Spinal cord (tissue), 10 donors: ENCODE data around the gene MYBPH. TPM values are rescaled to one million over a fixed set of nuclear protein-coding genes. Genes with fewer than 3 reads are reported as not detected.
A peak's percentile ranks its signal among the peaks of the same experiment; 100 is the strongest.

Experiments
- DNase-seq, 6 donors: peaks; one replicate each; pipeline versions ENCODE4 v3.0.0 to v3.0.0-alpha.2; 2013 to 2015; ENCODE audit warnings: low spot score in 6 of 6, low read depth in 4 of 6
- H3K27ac ChIP-seq: one replicate; pipeline ENCODE4 v1.5.1; 2013; ENCODE audit warnings: low read depth, low read length, control low read depth
- H3K27me3 ChIP-seq: one replicate; pipeline ENCODE4 v1.6.1; 2013; ENCODE audit warnings: low read length; ENCODE audit not compliant: control insufficient read depth, insufficient read depth
- H3K36me3 ChIP-seq: one replicate; pipeline ENCODE4 v1.6.1; 2013; ENCODE audit warnings: low read length; ENCODE audit not compliant: control insufficient read depth, insufficient read depth
- H3K4me1 ChIP-seq: one replicate; pipeline ENCODE4 v1.6.1; 2013; ENCODE audit warnings: low read length; ENCODE audit not compliant: control insufficient read depth, insufficient read depth
- H3K4me3 ChIP-seq: one replicate; pipeline ENCODE4 v1.5.1; 2013; ENCODE audit warnings: low read depth, low read length, control low read depth
- H3K9me3 ChIP-seq: one replicate; pipeline ENCODE4 v1.6.1; 2013; ENCODE audit warnings: low read length; ENCODE audit not compliant: control insufficient read depth, insufficient read depth
- WGBS: methylation state at CpG from one replicate; pipeline ENCODE4 v1.1.5; 2013; ENCODE audit warnings: missing lambda C conversion rate; ENCODE audit not compliant: insufficient coverage; 5-methylcytosine and 5-hydroxymethylcytosine counted together
- polyA plus RNA-seq, 2 donors: library from polyadenylated mRNA; unstranded; fragments of 120-200 nt; gene quantifications; one replicate each; pipeline ENCODE4 v1.2.1, GENCODE V29; 2013; ENCODE audit not compliant: insufficient read length in 2 of 2
- total RNA-seq, 2 donors: library from RNA; depleted of rRNA in 1 of 2; stranded (reverse); fragments of 120-200 nt in 1 of 2; fragments of >200 nt in 1 of 2; gene quantifications; one replicate each; pipeline versions ENCODE4 v1.2.3 to v1.2.4, GENCODE V29; 2013 to 2014
- donor health status: healthy.

MYBPH gene
- total and polyA plus RNA-seq, 4 donors: 0.06 to 0.35 (median 0.24) TPM; not detected in 1

DNA sequence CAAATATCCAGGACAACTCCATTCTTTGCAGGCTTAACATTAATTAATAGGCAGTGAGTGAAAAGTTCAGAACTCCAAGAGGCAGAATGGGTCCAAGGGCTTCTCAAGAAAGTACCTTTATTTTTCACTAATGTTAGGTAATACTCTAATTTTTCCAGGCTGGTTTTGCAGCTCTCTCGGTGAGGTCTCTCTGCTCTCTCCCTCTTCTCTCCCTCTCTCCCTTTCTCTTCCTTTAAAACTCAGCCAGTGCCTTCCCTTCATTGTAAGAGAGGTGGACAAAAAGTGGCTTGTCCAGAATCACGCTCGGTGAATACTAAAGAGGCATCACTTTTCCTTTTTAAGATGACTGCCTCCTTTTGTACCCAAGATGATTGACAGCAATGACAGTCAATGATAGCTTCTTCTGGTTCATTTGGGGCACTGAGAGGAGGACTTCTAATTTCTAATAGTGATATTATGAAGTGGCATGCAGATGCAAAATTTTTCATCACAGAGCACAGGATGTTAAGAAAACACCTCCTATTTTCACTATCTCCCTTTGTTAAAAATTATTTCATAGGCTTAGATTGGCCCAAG, 12.2 kb upstream of the MYBPH start:
- no CpG with 5 or more reads among the region's 3 CpGs for WGBS
- no peaks in the 10 kb centered on the region for H3K27me3 ChIP-seq
- H3K4me1 ChIP-seq: peaks cover 31% of the 10 kb centered on the region
- H3K27ac ChIP-seq: peak overlapping the region; percentile 70
- no peaks in the 10 kb centered on the region for H3K9me3 ChIP-seq
- DNase-seq: peak in 2 of 6 donors; percentile 45 to 50
- H3K4me3 ChIP-seq: no peak overlapping the region
- no peaks in the 10 kb centered on the region for H3K36me3 ChIP-seq

DNA sequence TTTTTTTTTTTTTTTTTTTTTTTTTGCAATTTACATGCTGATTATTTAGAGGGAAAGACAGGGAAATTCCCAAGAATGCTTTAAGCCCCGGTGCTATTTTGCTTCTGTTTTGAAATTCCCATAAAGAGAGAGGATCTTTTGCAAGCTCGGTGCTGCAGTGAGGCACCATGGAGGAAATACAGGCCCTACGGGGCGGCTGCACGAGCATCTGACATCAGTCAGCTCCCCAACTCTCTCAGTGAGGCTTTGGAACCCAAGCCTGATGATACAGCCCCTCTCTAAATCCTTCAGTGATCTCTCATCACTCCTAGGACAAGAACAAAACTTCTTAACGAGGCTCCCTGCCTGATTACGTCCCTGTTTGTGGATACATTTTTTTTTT, 11.7 kb upstream of the MYBPH start:
- peak in 1 of 6 donors; percentile 26 for DNase-seq
- 12% methylated on average over 5 of the region's 7 CpGs for WGBS
- no peaks in the 10 kb centered on the region for H3K27me3 ChIP-seq
- no peak overlapping the region for H3K4me3 ChIP-seq
- H3K27ac ChIP-seq: peak overlapping the region; percentile 70
- H3K9me3 ChIP-seq: no peaks in the 10 kb centered on the region
- H3K36me3 ChIP-seq: no peaks in the 10 kb centered on the region
- H3K4me1 ChIP-seq: peaks cover 36% of the 10 kb centered on the region

DNA sequence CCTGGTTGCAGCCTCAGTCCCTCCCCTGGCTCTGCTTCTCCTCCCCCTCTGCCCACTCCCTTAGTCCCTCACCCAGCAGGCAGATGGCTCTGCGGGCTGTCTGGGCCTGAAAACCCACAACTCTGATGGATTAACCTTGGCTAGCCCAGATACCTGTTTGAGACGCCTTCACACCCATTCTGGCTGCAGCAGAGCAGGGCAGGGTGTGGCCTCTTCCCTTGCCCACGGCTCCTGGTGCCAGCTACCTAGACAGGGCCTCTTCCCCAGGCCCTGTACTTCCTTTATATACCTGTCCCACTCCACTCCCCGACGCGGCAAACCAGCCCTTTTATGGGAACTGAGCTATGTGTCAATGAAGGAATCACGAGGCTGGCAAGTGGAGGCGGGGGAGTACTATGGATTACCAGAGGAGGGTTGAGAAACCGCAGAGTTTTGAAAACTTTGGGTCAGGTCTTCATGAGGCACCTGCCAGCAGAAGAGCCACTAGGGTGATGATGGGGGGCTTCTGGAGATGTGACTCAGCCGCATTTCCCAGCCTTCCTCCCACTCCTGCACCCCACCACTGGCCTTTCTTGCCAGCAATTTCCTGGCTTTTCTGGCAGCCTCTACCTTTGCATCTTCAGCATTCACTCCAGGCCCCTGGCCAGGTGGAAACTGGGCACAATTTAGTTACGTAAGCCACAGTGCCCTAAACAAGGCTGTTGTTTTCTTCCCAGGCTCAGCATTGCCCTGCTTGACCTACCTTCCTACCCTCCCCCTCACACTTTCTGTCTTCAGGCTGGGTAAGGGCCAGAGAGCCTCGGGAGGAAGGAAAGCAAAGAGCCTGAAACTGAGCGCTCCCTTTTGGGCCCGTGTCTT, 11.0 kb upstream of the MYBPH start, which contains the start of gene CHI3L1:
Gene CHI3L1, minus strand, starts transcription at position 259 of the 858 bp plus-strand sequence. Its CDS starts 81 bp downstream, at position 178.
- WGBS: 63% methylated on average over 5 of the region's 14 CpGs
- Histone ChIP-seq H3K9me3 (no peaks in the 10 kb centered on the region), H3K36me3 (no peaks in the 10 kb centered on the region), H3K27me3 (no peaks in the 10 kb centered on the region), H3K4me1 (peaks cover 42% of the 10 kb centered on the region), H3K4me3 (no peak within 1 kb of the TSS), H3K27ac (peak within 1 kb of the TSS; percentile 70)
- DNase-seq: peak in 1 of 6 donors; percentile 32

DNA sequence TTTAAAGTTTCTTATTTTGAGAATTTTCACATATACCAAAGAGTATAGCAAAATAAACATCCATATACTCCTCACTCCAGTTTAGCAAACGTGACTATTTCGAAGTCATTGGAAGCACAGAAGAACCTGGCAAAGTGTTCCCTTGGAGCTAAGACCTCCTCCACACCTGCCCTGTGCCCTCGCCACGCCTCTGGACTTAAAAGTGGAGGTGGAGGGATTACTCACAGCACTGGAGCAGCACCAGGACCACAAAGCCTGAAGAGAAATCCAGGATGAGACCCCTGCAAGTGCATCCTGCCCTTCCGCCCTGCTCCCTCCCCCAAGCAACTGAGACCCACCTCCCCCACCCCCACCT, 10.4 kb upstream of the MYBPH start:
- 80% methylated on average over 3 of the region's 5 CpGs for WGBS
- Histone ChIP-seq H3K27me3 (no peaks in the 10 kb centered on the region), H3K4me3 (no peak overlapping the region)

DNA sequence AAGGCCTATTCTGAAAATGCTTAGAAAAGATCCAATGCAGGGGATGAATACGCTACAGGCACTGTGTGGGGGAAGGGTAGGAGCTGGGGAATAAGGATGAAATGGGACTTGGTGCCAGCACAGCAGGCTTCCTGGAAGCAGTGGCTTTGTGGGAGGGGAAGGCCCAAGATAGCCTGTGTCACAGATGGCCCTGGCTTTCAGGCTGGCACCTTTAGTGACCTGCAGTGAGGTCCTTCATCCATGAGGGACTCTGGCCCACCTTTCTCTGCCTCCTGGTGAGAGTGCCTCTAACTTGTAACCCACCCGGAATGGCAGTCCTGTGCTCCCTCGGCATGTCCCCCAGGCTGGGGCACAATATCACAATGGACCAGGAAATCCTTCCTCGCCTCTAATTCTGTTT, 10.0 kb upstream of the MYBPH start:
- H3K4me1 ChIP-seq: peaks cover 44% of the 10 kb centered on the region
- 58% methylated on average over 3 of the region's 4 CpGs for WGBS
- H3K36me3 ChIP-seq: no peaks in the 10 kb centered on the region
- no peak for DNase-seq
- H3K27me3 ChIP-seq: no peaks in the 10 kb centered on the region
- H3K9me3 ChIP-seq: no peaks in the 10 kb centered on the region
- H3K4me3 ChIP-seq: no peak overlapping the region
- H3K27ac ChIP-seq: no peak overlapping the region

More for the DNA sequence above, 10.4 kb upstream of the MYBPH start:
- H3K4me1 ChIP-seq: peaks cover 44% of the 10 kb centered on the region
- H3K36me3 ChIP-seq: no peaks in the 10 kb centered on the region
- DNase-seq: no peak
- H3K27ac ChIP-seq: no peak overlapping the region
- H3K9me3 ChIP-seq: no peaks in the 10 kb centered on the region

DNA sequence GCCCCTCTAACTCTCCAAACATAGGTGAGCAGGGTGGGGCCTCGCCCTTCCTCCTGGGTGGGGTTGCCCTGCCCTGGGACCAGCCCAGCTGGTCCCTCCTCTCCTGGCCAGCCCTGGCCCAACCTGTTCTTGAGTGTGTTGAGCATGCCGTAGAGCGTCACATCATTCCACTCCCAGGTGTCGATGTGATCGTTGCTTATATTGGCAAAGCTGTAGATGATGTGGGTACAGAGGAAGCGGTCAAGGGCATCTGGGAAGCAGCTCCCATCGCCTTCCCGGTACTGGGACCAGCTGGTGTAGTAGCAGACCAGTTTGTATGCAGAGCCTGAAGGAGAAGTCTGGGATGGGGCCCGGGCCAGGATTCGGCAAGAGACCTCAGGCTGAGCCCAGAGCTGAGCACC, 9.4 kb upstream of the MYBPH start:
- H3K4me1 ChIP-seq: peaks cover 44% of the 10 kb centered on the region

DNA sequence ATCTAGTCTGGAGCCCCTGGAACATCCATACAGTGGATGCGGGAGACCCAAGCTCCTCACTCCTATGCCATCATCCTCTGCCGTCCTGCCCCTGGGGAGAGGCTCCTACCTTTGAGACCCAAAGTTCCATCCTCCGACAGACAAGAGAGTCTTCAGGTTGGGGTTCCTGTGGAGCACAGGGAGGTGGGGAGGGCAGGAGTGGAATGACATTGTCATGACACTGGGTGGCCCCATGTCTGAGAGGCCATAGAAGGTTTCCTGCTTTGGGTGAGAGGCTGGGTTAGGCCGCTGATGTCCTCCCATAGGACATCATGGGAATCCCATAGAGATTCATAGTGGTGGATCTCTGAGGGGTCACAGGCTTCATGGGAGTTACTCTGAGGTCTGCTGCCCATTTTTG, 8.8 kb upstream of the MYBPH start:
- peaks cover 41% of the 10 kb centered on the region for H3K4me1 ChIP-seq
- H3K36me3 ChIP-seq: no peaks in the 10 kb centered on the region
- no peak overlapping the region for H3K4me3 ChIP-seq
- no peak overlapping the region for H3K27ac ChIP-seq
- H3K9me3 ChIP-seq: no peaks in the 10 kb centered on the region
- no peak for DNase-seq
- H3K27me3 ChIP-seq: no peaks in the 10 kb centered on the region
- WGBS: 93% methylated on average over 3 of the region's 4 CpGs

More for the DNA sequence above, 9.4 kb upstream of the MYBPH start:
- H3K27ac ChIP-seq: no peak overlapping the region
- no peaks in the 10 kb centered on the region for H3K36me3 ChIP-seq
- H3K4me3 ChIP-seq: no peak overlapping the region
- H3K9me3 ChIP-seq: no peaks in the 10 kb centered on the region
- no peaks in the 10 kb centered on the region for H3K27me3 ChIP-seq
- 89% methylated on average over 8 of the region's 10 CpGs for WGBS
- DNase-seq: no peak

DNA sequence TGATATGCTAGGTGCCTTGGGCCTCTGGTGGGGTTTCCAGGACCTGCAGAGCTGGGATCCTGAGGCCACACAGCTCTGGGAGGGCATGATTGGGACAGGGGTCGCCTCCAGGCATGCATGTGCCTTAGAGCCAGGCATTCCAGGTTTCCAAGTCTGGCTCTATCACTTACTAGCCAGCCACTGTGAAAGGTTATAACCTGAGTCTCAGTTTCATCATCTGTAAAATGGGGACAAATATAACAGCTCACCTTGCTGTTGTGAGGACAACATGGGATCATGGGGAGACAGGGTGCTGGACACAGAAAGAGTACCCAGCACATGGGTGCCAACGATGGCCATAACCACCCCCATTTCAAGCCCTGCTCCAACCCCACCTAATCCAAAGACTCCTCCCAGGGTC, 8.2 kb upstream of the MYBPH start:
- 71% methylated on average over 1 of the region's 2 CpGs for WGBS

DNA sequence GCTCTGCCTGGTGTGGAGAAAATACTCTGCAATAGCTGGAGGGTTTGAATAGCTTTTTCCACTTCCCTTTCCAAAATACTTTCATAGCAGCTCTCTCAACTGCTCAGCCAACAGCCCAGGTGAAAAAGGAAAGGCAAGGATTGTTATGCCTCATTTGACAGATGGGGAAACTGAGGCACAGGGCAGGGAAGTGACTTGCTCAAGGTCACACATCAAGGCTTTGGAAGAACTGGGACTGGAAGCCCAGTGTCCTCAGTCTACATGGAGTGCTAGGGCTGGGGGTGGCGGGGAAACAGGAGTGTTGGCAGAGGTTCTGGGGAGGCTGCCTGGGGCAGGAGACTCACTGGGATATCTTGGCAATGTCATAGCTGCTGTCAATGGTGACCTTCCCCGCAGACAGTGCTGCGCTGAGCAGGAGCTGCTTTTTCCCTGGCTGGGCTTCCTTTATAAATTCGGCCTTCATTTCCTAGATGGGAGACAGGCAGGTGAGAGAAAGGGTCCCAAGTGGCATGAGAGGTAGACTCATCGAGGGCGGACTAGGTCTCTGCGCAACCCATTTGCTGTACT, 6.8 kb upstream of the MYBPH start:
- H3K27me3 ChIP-seq: no peaks in the 10 kb centered on the region
- no peak overlapping the region for H3K27ac ChIP-seq
- no peak overlapping the region for H3K4me3 ChIP-seq
- H3K9me3 ChIP-seq: no peaks in the 10 kb centered on the region
- H3K4me1 ChIP-seq: peaks cover 42% of the 10 kb centered on the region
- DNase-seq: no peak
- WGBS: 81% methylated on average over 4 of the region's 7 CpGs
- H3K36me3 ChIP-seq: no peaks in the 10 kb centered on the region

More for the DNA sequence above, 8.2 kb upstream of the MYBPH start:
- Histone ChIP-seq H3K36me3 (no peaks in the 10 kb centered on the region), H3K4me1 (peaks cover 41% of the 10 kb centered on the region), H3K9me3 (no peaks in the 10 kb centered on the region), H3K4me3 (no peak overlapping the region), H3K27ac (no peak overlapping the region), H3K27me3 (no peaks in the 10 kb centered on the region)
- no peak for DNase-seq
